Measurements from ENCODE around the gene CTSZ. TPM values are rescaled to one million over a fixed set of nuclear protein-coding genes. Genes with fewer than 3 reads are reported as not detected.

CTSZ gene
- total RNA-seq, 4 donors from 2014 or later, result 68.7 to 160 (median 109) TPM

DNA sequence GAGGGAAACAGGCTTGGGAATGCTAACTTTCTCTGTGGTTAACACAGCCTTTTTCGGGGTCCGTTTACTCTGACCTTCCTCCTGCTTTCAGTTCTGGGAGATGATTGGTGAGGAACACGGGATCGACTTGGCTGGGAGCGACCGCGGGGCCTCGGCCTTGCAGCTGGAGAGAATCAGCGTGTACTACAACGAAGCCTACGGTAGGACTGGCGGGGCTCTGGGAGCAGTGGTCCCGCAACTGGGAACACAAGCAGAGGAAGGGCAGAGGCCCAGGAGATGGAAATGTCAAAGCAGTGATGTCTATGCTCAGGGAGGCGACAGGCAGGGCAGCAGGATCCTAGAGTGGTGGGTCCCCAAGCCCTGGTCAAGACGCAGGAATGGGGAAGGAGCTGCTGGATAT lies 15.7 kb upstream of the CTSZ start:
- Histone ChIP-seq H3K27me3 (no peaks in the 10 kb centered on the region), H3K36me3 (no peaks in the 10 kb centered on the region), H3K4me1 (peaks cover 0 to 3% of the 10 kb centered on the region in 2 donors), H3K9me3 (no peaks in the 10 kb centered on the region), H3K4me3 (no peak overlapping the region), H3K27ac (no peak overlapping the region)
- intact Hi-C loops (cut with DNase I; ENCODE audit: low total_unique reads), result no loop called here
- TF ChIP-seq, protein P1, sequence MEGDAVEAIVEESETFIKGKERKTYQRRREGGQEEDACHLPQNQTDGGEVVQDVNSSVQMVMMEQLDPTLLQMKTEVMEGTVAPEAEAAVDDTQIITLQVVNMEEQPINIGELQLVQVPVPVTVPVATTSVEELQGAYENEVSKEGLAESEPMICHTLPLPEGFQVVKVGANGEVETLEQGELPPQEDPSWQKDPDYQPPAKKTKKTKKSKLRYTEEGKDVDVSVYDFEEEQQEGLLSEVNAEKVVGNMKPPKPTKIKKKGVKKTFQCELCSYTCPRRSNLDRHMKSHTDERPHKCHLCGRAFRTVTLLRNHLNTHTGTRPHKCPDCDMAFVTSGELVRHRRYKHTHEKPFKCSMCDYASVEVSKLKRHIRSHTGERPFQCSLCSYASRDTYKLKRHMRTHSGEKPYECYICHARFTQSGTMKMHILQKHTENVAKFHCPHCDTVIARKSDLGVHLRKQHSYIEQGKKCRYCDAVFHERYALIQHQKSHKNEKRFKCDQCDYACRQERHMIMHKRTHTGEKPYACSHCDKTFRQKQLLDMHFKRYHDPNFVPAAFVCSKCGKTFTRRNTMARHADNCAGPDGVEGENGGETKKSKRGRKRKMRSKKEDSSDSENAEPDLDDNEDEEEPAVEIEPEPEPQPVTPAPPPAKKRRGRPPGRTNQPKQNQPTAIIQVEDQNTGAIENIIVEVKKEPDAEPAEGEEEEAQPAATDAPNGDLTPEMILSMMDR (IDR thresholded peaks at IDR 0.05), result no peak
- no peak for TF ChIP-seq POLR2A (IDR thresholded peaks at IDR 0.05)
- DNase-seq, result no peak

DNA sequence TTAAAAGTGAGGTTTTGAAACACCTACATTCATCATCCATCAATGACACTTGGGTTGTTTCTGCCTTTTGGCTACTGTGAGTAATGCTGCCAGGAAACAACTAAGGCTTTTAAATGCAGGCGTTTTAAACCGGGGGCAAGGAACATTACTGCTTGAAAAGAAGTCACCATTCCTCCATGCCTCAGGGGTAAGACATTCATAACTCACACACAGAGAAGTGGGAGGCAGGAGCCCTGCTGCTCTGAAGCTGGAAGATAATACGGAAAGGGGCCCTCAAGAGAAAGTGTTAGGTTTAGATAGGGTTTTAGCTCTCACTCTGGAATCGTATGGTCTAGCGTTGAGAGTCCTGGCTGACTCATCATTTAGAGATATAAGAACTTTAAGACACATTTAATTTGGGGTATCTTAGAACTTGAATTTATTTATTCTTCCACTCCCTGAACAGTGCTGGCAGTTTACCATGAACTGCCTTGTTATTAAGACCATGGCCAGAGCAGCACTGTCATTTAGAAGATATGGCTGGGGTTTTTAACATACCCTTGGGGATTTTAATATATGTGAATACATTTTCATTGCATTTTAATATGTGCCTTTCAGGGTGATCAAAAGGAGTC lies 14.0 kb upstream of the CTSZ start:
- no peaks in the 10 kb centered on the region for H3K9me3 ChIP-seq
- no peak overlapping the region for H3K27ac ChIP-seq
- H3K36me3 ChIP-seq, result no peaks in the 10 kb centered on the region
- H3K27me3 ChIP-seq, result no peaks in the 10 kb centered on the region
- no peaks in the 10 kb centered on the region for H3K4me1 ChIP-seq
- intact Hi-C loops (cut with DNase I; ENCODE audit: low total_unique reads), result no loop called here
- DNase-seq, result no peak
- H3K4me3 ChIP-seq, result no peak overlapping the region
- no peak for TF ChIP-seq POLR2A (IDR thresholded peaks at IDR 0.05)
- TF ChIP-seq, protein P1 (IDR thresholded peaks at IDR 0.05), result no peak

DNA sequence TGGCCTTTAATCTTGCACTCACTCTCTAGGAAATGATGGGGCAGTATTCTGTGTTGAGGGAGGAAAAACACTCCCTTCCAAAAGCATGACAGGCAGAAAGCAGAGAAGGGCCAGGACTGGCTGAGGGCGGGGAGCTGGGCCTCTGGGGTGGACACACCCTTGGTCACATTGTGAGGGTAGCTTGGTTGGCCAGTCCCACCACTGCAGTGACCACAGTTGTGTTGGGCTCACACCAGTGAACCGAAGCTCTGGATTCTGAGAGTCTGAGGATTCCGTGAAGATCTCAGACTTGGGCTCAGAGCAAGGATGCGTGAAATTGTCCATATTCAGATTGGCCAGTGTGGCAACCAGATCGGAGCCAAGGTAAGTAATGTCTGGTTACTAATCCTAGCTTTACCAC lies 12.2 kb upstream of the CTSZ start, which contains the start of gene TUBB1:
Gene TUBB1, plus strand, starts transcription at position 213 of the 400 bp plus-strand sequence. Its CDS starts 94 bp downstream, at position 307.
- no peaks in the 10 kb centered on the region for H3K9me3 ChIP-seq
- intact Hi-C loops (cut with DNase I; ENCODE audit: low total_unique reads), result no loop called here
- H3K36me3 ChIP-seq, result no peaks in the 10 kb centered on the region
- DNase-seq, result no peak
- H3K27ac ChIP-seq, result no peak within 1 kb of the TSS
- H3K27me3 ChIP-seq, result no peaks in the 10 kb centered on the region
- no peaks in the 10 kb centered on the region for H3K4me1 ChIP-seq
- TF ChIP-seq, protein P1 (IDR thresholded peaks at IDR 0.05), result no peak
- no peak for TF ChIP-seq POLR2A (IDR thresholded peaks at IDR 0.05)
- no peak within 1 kb of the TSS for H3K4me3 ChIP-seq

DNA sequence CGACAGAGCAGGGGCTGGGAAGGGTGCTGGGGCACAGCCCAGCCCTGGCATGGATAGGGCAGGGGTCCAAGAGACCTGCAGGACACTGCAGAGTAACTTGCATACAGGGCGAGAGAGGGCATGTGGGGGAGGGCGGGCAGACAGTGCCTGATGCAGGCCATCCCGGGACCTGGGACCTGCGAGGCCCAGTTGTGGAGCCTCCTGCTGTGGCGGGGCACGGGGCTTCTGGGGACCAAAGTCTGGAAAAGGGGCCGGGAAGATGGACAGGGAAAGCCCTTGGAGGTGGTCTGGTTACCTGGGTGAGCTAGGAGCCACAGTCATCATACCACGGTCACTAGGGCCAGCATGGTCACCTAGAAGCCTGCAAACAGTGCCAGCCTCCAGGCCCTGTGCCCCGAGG lies 11.8 kb upstream of the CTSZ start:
- Histone ChIP-seq H3K27ac (no peak overlapping the region), H3K4me1 (no peaks in the 10 kb centered on the region), H3K27me3 (no peaks in the 10 kb centered on the region), H3K9me3 (no peaks in the 10 kb centered on the region), H3K36me3 (no peaks in the 10 kb centered on the region), H3K4me3 (no peak overlapping the region)
- no peak for DNase-seq
- intact Hi-C loops (cut with DNase I; ENCODE audit: low total_unique reads), result no loop called here
- TF ChIP-seq, protein P1 (IDR thresholded peaks at IDR 0.05), result no peak
- no peak for TF ChIP-seq POLR2A (IDR thresholded peaks at IDR 0.05)

DNA sequence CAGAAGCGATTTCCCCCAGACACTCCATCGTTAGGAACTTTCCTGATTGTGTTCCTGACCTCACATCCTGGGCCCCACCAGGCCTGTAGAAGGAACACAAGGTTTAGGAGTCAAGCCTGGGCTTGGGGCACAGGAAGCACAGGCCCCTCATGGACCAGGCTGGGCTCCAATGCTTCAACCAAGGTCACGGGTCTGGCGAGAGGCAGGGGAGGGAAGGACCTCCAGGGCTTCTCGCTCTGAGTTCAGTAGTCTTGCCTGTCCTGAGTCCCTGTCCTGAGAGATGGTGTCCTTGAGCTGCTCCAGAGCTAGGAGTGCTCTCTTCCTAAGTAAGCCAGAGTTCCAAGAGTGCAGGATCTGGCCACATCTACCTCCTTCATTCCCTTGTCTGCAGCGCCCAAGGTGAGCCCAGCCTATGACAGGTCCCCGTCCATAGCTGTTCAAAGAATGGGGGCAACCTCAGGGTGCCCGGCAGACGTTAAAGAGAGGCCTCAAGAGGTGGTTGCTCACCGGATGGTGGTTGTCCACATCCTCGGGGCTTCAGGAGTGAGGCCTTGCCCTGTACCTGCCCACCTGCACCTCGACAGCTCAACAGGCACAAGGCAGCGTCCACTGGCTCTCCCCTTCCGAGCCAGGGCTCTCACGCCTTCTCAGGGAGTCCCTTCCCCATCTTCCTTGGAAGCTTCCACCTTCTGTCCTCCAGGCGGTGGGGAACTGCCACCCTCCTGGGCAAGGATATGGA lies 10.6 kb upstream of the CTSZ start:
- Histone ChIP-seq H3K4me1 (no peaks in the 10 kb centered on the region), H3K4me3 (no peak overlapping the region), H3K36me3 (no peaks in the 10 kb centered on the region), H3K27me3 (no peaks in the 10 kb centered on the region), H3K27ac (no peak overlapping the region), H3K9me3 (no peaks in the 10 kb centered on the region)
- no peak for TF ChIP-seq POLR2A (IDR thresholded peaks at IDR 0.05)
- TF ChIP-seq, protein P1 (IDR thresholded peaks at IDR 0.05), result no peak
- intact Hi-C loops (cut with DNase I; ENCODE audit: low total_unique reads), result no loop called here
- no peak for DNase-seq

Measured in uterus (tissue), 4 donors.